HG03378 (cell line): ENCODE results near the gene SLCO3A1.

ENCODE experiments used
- ATAC-seq: cut with Tn5 transposase; IDR thresholded peaks from one replicate; pipeline ENCODE4 v1.9.1; 2021; ENCODE audit warnings: mild to moderate bottlenecking, moderate library complexity; ENCODE audit not compliant: unreplicated experiment

SLCO3A1 gene

DNA sequence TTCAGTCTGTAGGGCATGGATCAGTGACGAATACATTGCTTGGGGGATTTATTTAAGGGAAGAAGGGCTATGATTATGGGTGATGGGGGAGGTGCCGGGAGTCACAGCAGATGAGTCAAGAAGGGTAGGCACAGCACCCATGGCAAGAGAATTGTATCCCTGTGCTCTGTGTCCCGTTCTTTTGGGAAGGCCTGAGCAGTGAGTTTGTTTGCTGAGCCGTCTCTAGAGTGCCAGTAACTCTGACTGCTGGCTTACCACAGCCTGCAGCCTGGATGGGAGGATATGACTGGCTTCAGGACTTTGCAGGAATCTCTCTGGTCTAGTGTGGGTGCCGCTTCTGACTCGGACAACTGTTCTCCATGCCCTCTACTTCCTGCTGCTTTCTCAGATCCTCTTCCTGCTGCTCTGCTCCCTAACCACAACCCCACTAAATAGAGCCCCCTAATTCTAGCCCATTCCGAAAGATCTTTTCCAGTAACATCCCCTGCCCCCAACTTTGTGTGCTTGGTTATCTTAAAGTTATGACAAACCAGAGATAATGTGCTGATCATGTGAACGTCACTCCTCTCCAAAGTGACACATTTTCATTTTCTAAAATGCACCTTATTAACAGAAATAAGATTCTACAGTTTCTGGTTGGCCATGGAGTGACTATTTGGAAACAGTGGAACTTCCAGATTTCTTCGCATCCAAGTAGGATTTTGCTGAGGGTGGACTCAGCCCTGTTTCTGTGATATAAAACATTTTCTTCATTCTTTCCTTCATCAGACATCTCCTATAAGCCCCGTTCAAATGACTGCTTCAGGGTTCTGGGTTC, 239.0 kb downstream of the SLCO3A1 start:
- ATAC-seq: no peak

DNA sequence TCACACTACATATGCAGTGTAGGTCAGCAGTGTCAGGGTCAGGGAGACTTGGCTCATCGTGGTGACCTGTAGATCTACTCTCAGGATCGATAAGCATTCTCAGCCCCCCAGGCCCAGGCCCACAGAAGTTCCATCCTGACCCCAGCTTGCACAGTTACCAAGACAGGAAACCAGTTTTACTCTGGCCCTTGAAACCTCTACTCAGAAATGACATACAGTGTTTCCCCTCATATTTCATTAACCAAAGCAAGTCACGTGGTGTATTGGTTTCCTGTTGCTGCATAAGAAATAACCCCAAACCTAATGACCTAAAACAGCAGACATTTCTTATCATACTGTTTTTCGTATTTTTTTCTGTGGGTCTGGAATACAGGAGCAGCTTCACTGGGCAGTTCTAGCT, 242.2 kb downstream of the SLCO3A1 start:
- peak; percentile 82 for ATAC-seq

DNA sequence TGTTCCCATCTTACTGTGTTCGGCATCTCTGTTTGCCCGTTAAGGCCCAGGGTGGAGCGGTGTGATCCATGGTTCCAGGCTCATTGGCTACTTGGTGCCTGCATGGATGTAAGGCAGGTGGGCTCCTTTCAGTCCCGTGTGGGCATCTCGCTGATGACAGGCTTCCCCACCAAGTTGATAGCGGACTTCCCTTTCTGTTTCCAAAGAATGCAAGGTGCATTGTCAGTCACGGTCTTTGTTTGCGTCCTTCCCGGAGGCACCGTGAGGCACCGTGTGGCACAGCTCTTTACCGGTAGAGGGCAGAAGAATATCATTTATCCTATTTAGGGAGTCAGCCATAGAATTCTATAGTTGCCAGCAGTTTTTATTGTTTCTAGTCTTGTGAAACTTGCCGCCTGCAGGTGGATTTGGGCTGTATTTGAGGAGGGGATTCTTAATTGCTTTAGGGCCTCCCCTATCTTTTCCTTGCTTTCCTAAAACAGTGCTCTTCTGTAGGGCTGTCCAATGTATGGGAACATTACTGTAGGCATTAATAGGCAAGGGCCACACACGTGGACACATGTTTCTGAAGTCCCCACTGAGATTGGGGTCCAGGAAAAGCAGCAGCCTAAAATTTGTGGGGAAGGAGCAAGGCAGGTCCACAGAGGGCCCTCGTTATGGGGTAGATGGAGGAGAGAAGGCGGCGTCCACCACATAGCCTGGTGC, 244.1 kb downstream of the SLCO3A1 start:
- ATAC-seq: peak; percentile 59

DNA sequence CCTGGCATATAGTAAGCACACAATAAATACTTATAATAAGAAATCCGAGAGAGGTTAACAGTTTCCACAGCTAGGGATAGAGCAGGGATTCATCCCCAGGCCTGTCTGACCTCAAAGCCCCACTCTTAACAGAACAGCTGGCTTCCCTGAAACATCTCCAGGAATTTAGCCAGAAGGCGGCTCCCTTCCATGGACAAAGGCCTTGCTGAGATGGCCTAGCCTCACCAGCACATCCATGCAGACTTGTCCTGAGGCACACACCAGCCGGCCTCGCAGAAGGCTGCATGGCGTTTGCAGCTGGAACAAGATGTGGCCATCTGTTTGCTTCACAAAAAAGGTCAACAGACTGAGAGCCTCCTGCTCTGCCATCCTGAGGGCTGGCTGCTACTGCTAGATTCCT, 245.4 kb downstream of the SLCO3A1 start:
- no peak for ATAC-seq

DNA sequence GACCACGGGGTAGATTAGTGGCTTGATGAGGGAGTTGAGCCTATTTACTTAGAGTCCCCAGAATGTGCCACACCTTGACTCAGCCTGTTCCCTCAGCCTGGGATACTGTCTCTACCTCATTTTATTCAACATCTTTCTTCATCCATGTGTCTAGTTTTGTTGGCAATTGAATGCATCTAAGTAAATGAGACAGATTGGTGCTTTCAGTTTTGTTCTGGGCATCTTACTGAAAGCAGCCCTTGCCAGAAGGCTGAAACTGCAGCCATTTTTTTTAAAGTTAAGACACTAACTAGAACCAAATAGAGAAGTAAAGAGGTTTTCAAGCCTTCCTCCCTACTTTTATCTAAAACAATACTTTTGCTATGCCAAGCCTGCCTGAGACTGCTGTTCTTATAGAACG, 246.8 kb downstream of the SLCO3A1 start:
- no peak for ATAC-seq

DNA sequence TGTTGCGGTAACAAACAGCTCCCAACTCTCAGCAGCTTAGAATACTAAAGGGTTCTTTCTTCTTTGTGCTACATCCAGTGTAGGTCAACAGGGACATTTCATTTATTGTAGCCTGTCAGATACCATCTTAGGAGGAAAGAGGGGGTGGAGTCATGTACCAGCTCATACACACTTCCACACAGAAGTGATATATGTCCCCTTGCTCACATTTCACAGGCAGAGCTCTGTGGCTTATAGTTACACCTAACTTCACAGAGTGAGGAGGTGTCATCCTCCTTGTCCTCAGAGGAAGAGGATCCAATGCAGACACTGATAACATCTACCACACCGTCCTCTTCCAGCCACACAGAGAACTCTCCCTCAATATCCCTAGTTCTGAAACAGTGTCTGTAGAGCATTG, 247.2 kb downstream of the SLCO3A1 start:
- ATAC-seq: no peak

DNA sequence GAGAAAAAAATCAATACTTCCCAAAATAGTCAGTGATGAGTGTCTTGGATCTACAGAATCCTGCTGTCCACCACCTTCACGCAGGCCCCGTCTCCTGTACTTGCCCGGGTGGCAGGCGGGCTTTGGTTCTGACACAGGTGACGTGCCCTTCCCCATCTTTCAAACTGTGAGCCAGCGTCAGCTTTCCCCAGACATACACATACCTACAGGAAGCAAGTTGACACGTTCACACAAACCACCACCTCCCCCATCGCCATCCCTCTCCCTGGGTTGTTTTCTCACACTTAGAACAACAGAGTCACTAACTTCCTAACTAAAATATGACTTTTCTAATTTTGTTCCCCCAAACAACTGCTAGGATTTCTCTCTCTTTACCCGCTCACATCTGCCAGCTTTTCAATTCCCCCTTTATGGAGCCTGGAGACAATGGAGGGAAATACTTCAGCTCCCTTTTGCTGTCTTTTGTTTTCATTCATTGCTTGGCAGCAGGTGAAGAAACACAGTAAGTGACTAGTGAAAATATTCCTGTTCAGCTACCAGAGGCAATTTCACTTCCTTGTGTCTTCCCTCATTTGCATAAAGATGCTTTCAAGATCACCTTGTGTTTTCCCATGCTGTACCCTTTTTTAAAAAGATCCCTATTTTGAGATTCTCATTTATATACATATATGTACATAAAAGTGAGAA, 248.3 kb downstream of the SLCO3A1 start:
- ATAC-seq: peak; percentile 56

DNA sequence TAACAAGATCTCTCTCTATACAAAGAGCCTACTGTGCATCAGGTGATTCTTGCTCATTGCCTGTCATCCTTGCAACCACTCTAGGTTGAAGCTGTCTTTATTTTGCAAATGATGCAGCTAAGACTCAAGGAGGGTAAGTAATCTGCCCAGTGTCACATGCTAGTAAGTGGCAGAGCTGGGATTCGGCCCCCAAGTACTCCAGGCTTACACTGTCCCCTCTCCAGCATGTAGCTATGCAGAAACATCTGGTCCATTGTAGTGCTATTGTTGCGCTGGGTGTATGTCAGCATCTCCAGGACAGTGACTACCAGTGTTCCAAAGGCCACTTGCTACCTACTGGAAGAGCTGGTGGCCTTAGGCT, 248.9 kb downstream of the SLCO3A1 start:
- ATAC-seq: peak; percentile 12

DNA sequence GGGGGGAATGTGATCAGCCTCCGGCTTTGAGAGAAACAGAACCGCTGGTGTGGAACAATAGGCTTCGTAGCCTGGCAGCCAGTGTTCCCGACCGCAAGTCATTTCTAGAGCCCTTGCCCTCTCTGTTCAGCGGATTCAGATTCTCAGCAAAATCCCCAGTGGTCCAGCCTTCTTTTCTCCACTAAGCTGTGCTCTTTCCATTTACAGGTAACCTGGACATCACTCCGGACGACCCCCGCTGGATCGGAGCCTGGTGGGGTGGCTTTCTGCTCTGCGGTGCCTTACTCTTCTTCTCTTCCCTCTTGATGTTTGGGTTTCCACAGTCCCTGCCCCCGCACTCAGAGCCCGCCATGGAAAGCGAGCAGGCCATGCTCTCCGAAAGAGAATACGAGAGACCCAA, 250.6 kb downstream of the SLCO3A1 start:
- no peak for ATAC-seq

DNA sequence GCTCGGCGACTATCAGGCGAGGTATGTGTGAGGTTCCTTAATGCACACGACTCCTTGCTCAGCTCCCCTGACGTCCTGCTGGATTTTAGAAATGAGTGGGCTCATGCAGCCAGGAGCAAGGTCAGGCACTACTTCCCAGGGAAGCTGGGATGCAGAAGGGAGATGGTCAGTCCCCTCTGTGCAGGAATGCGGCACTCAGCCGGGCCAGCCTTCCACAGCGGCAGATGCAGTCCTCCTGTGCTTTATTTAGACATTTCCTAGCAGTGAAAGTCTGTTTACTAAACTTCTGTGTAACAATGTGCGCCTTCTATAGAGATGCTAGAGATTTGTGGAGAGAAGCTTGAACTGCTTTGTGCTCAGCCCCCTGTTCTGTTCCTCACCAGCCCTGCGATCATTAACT, 252.1 kb downstream of the SLCO3A1 start:
- ATAC-seq: no peak

DNA sequence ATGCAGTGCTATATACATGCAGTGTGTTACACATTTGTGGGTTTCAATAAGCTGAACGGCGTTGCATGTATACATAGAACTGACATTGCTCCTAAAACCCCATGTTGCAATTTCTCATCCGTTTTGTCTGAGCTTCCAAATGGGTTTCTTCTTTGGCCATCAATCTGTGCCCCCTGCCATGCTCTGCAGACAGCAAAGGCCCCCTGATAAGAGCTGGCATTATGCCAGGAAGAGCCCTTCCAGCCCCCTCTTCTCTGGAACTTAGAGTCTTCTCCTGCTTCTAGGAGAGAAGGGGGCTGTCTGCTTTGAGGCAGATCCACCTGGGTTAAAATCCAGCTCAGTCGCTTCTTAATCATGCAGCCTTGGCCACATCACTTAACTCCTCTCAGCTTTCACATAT, 254.0 kb downstream of the SLCO3A1 start:
- ATAC-seq: no peak

DNA sequence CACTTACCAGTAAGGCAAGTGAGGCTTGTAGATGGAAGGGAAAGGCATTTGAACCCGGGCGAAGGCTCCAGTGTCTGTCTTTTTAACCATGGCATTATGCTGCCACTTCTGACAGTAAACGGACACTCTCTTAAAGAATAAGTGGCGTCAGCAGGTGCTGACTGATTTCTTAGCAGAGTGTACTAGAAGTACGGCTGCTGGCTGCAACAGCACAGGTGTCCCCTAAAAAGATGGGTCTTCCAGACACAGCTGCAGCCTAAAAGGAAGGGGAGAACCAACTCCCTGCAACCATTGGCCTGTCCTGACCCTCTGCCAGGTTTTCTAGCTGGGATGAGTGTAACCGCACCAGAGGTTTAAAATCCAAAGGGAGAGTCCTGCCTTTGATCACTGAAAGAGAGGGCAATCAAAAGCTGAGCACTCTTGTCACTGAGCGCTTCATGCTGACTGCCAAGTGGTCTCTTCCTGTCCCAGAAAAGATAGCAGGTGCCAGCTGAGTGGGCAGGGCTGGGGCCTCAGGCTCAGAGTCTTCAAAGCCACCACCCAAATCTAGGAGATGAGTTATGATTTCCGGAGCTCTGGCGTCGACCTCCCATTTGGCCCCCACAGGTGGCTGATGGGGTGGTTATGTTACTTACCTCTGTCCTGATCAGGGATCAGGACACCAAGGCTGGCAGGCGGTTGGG, 255.8 kb downstream of the SLCO3A1 start:
- ATAC-seq: no peak

DNA sequence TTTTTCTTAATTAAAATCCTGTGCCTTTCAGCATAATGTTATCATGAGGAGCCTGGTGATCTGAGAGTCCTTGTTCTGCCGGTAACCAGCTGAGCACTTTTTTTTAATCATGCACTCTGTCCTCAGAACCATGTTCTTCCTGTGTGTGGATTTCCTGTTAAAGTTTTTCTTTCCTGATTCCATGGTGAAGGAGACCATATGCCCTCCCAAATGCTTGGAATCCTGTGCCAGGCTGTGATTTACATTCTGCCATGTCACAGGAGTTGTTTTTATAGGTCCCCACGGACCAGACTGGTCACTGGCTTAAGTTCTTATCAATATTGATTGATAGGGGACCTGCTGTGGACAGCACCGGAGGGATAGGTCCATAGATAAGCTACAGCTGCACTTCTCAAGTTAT, 257.8 kb downstream of the SLCO3A1 start:
- no peak for ATAC-seq

DNA sequence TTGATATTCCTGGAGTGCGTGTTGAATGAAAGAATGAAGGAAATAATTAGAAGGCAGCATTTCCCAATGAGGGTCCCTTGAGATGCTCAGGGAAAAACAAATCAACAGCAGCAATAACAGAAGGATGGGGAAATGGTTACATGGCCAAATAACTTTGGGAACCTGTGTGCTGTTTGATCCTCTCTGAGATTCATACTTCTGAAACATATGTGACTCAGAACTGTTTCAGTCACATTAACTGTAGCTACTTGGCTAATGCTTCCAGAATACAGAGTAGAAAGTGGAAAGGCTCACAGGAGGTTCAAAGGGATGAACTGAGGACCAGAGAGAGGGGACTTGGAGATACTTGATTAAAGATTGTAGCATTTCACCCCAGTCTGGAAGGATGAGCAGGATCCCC, 258.2 kb downstream of the SLCO3A1 start:
- no peak for ATAC-seq

DNA sequence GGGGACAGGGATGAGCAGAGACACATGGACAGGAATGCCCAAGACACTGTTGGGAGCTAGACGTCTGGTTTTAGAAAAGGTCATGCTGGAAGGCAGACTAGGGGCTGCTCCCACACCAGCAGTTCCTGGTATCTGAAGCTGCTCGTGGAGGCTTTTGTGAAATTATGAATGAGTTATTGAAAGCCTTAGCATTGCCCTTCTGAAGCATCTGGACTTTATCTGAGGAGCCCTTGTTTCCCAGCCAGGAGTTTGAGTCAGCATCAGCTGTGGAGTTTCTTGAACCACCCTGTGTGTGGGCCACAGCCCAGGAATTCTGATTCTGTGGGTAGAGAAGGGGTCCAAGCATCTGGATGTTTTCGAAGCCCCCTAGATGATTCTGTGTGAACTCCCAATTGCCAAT, 258.7 kb downstream of the SLCO3A1 start:
- no peak for ATAC-seq

DNA sequence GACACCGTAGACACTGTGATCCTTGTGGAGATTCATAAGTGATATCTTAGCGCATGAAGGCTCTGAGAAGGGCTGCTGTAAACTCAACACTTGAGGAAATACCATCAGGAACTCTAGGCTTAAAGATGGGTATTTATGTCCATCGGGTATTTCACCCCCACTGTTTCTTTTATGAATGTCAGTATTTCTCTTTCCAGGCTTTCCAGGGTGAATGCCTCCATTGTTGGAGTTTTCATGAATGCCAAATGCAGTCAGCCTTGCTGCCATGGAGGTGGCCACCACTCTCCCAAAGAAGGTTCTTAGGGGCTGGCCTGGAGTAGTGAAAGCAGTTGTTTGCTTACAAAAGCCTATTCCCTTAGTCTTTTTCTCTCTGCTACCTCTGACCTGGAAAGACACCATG, 259.2 kb downstream of the SLCO3A1 start:
- no peak for ATAC-seq

DNA sequence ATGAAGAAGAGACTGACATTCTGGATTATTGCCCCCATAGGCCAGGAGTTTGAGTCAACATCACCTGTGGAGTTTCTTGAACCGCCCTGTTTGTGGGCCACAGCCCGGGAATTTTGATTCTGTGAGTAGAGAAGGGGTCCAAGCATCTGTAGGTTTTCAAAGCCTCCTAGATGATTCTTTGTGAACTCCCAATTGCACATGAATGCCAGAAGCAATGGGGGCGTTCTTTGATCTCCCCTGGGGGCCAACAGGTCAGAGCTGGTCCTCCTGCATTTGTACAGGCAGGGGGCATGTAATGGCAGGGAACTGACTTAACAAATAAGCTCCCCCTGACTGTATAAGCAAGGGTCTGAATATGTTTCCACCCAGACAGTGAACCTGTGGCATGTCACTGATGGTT, 260.3 kb downstream of the SLCO3A1 start:
- no peak for ATAC-seq

DNA sequence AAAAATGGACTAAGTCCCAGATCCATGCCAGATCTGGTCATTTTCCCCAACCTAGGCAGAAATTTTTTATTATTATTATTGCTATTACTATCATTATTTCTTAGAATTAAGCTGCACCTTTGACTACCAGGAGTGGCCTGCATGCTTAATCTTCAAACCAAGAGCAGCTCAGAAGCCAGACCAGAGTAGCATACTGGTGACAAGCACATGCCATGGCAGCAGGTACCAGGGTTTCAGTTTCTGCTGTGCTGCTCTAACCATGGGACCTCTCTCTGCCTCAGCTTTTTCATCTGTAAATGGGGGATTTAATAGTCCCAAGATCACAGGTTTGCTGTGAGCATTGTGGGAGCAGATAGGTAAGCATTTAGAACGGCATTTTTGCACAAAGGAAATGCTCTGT, 262.3 kb downstream of the SLCO3A1 start:
- ATAC-seq: no peak

DNA sequence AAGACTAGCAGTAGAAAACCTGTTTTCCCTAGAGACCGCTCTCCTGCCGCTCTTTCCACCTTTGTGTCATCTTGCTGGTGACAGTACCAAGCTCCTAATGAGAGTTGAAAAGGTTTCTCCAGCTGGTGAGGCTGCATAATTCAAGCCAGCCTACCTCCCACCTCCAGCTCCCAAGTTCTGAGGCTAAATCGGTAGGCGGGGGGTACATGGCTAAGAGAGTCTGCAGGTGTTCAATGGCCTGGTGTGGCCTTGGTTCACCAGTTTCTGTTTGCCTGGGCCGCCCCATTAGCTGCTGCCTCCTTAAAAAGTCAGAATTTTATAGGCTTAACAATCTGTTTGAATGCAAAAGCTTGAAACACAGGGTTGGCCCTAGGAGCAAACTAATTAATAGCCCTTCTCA, 262.8 kb downstream of the SLCO3A1 start:
- ATAC-seq: no peak

DNA sequence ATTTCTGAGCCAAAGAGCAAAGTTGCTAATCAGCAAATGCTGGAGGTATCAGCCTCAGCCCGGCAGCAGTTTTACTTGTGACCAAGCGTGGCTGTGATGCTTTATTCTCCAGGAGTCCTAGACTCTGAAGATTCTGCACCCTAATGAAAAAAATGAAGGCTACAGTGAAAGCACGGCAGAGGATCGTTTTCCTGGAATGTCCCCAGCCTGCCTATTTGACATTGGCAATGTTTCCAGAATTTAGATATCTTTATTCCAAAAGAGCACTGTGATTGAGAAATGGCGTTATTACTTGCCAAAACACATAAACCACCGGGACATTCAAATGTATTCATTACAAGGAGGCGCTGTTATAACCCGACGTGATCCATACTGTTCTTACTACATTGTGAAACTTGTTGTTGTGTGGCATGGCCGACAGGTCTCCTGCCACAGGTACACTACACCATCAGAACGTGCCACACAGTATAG, 263.8 kb downstream of the SLCO3A1 start:
- no peak for ATAC-seq

DNA sequence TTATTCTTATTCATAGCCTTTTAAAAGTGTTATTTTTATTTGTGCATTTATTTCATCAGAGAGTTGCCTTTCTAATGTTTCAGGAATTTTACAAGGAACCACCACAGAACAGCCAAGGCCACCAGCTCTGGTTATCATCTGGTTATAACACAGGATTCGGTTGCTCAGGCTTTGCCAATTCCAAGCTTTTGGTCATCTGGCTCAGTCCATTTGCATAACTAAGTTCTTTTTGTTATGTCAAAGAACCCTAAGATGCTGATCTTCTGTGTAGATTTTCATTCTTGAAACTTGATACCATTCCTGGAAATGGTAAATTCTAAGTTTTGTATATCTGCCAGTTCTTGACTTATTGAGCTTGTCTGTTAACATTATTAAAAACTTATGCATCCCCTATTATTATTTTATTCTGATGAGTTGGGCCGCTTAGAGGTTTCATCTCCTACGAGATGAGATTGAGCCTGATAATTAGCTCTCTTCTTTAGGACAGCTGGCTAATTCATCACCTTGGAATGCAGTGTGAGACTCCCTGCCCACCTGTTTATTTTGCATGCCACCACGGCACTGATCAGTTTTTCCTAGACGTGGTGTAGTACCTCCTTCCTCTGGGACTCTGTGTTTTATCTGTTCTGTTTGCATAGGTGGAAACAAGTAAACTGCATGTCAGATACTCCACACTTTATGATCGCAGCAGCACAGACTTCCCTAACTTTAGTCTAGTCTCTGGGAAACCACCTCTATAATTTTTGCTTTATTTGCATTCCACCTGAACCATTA, 264.8 kb downstream of the SLCO3A1 start:
- ATAC-seq: no peak
